Stimulated activated CD8-positive, alpha-beta memory T cell treated with anti-CD3 and anti-CD28 coated beads, Interleukin-2, amount 100 ng/mL, for 48 hours (primary cell): ENCODE results near the gene GCNA.

Experiments
- DNase-seq, 2 donors: peaks; one replicate each; pipeline ENCODE4 v3.0.0-alpha.2; 2020; ENCODE audit warnings: low read depth in 2 of 2

Gene GCNA

DNA sequence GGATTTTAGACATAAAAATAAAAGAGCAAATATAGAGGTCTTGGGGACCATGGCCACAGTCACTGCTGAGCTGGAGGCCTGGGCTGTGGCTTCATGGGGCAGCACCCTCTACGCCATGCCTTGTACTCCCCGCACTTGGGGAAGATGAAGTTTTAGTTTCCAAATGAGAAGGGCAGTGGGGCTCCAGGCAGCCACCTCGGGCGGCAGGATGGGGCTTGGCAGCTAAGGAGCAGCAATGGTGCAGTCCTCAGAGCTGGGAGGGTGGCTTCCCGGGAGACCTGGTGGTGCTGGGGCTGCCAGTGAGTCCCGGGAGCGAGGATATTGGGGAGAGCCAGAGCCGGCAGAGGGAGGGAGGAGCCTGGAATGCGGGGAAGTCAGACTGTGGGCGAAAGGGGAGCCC lies 37.7 kb downstream of the GCNA start:
- DNase-seq: no peak

DNA sequence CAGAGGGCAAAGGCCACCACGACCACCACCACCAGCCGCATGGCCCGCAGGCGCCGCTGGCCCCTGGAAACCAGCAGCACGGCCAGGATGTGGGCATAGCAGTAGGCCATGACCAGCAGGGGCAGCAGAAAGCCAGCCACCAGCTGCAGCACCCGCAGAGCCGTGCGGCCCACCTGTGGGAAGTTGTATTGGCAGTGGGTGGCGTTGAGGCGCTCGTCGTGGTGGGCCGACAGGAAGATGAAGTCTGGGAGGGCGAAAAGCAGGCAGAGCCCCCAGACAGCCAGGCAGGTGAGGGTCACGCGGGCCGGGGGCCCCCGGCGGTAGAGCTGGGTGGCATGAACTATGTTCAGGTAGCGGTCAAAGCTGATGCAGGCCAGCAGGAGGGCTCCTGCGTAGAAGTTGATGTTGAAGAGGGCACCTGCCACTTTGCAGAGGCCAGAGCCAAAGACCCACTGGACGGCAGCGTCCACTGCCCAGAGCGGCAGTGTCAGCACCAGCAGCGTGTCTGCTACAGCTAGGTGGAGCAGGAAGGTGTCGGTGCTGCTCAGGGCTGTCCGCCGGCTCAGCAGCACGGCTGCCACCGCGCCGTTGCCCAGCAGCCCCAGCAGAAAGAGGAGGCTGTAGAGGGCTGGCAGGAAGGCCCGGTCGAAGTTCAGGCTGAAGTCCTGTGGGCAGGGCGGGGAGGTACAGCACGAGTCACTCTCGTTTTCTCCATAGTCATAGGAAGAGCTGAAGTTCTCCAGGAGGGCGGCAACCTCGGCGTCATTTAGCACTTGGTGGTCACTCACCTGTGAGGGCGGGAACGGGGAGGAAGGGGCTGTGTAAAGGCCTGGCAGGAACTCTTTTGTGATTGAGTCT lies 38.7 kb downstream of the GCNA start:
- DNase-seq: no peak

DNA sequence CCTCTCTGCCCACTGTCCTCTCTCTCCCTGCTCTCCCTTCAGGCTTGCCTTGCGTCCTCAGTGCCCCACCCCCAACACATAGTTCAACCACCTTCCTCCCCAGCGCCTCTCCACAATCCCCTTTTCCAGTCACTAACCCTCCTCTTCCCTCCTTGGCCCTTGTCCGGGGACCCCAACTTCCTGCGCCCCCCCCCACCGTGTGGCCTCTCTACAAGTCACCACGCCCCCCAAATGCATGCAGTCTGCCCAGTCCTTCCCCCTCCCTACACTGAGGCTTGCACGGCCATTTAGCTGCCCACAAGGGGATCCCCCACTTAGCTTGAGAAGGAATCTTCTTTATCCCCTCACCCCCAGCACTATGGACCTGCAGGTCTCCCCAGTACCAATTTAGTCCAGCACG lies 39.5 kb downstream of the GCNA start:
- no peak for DNase-seq

DNA sequence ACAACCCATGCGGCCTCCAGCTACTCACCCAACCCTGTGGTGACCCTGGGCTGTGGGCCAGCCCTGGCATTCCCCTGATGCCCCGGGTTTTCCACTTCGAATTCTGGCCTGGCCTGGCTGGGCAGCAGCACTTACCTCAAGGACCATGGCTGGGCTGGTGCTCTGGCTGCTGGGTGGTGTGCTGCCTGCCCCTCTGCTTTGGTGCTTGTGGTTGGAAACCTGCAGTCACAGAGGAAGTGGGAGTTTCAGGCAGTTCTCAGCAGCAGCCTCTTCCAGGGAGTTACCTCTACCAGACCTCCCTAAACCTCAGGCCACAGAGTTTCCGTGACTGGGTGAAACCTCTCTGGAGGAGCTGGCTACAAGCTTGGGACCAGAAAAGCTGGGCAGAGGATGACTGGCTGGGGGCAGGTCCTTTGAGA lies 40.1 kb downstream of the GCNA start, which contains the start of gene CXCR3:
Gene CXCR3 (minus strand): TSS at position 209 of the 419 bp plus-strand sequence. CDS start 62 bp downstream, at position 147.
- DNase-seq: peak; percentile 61 to 72

DNA sequence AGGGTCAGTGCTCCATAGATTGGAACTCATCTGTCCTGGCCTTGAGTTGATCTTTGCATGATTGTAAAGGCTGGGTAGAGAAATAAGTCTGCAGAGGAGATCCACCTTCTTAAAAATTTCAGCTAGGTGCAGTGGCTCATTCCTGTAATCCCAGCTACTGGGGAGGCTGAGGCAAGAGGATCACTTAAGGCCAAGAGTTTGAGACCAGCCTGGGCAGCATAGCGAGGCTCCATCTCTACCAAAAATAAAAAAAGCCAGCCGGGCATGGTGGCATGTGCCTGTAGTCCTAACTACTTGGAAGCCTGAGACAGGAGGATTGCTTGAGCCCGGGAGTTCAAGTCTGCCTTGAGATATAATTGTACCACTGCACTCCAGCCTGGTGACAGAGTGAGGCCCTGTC lies 40.5 kb downstream of the GCNA start:
- DNase-seq: no peak

DNA sequence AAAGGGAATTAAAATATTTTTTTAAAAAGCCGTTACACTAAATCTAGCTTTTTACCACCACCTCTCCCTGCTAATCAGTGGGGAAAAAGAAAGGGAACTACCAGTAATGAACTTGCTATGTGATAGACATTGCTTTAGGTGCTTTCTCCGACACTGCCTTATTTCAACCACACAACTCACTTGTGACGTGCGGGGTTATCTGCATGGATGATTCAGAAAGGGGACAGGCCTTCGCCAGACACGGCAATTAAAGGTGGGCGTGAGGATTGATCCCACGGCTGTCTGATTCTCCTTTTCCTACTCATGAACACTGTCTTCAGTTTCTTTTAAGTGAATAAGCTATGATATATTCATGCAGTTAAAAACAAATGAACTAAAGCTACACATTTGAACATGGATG lies 41.0 kb downstream of the GCNA start:
- DNase-seq: no peak

DNA sequence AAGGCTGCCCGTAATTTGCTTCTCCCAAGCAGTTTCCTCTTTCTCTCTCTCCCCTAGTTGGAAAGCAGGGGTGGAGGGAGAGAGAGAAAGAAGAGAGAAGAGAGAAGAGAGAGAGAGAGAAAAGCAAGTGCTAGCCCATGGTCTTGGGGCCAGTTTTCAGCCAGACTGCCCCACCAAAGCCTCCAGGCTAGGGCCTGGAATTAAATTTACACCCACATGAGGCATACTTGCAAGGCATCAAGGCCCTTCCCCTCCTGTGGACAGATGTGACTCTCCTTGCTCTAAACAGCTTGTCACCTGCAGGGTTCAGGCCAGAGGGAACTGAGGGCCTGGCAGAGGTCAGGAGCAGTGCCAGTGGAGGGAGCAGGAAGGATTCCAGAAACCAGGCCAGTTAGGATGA lies 41.7 kb downstream of the GCNA start:
- no peak for DNase-seq

DNA sequence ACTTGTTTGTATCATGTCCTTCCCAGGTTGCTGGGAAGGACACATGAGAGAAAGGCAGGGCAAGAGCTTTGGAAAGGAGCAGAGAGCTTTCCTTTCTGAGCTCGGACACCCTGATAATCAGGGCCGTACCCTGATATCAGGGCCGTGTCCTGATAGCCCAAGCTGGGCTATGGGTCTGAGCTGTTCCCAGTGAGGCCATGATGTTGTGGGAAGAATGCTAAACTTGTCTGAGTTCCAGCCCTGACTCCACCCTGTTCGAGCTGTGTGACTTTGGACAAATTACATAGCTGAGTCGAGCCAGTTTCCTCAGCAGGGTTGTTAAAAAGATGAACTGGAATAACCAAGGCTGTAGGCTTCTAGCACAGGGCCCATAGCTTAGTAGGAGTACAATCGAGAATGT lies 43.4 kb downstream of the GCNA start:
- DNase-seq: no peak

DNA sequence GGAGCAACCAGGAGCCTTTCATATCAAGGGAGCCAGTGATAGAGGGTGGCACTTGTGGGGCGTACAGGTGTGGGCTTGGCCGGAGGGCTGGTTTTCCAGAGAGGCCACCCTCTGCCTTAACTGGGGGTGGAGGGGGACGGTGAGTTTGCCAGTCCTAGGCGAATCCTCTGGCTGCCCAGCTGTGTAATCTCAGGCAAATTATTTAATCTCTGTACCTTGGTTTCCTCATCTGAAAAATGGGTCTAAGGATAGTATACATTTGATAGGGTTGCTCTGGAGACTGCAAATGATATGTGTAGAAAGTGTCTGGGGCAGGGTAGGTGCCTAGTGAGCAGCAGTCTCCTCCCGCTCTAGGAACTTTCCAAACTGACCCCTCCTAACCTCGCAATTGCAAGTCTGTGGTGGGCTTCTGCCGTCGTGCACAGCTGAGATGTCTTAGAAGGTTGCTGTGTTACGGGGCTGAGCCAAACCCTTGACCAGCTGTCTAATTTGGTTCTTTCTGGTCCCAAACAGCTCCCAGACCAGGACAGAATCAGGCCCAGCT lies 43.9 kb downstream of the GCNA start:
- no peak for DNase-seq

DNA sequence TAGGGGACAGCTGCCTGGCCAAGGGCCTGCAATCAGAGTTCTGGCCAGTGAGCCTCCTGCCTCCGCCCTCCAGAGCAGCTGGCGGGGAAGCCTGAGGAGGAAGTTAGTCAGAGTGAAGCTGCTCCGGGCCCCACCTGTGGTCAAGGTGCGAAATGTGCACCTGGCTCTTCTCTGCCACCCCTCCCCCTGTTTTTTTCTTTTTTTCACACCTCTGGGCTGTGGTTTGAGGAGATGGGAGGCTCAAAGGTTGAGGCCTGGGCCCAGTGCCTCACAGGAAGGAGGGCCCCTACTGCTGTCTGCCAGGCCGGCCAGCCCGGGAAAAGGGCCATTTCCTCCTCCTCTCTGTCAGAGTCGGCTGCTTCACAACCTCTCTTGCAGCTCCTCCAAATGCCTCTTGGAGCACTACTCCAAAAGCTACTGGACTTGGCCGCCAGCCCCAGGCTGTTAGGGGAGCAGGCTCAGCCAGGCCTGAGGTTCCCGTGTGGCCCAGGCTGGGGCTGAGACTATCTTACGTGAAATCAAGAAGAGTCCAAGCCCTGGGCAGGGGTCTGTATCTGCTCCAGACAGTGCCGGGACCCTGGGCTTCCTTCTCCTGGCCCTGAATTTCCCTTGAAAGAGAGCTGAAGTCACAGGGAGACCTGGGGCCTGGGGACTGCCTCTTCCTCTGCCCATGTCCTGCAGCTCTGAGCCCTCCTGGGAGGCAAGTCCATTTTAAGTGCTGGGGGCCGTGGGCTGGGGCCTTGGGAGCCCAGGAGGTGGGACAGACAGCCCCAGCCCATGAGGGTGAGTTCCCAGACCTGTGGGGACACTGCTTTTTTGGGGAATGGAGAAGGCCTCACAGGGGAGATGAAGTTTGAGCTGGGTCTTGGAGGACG lies 44.6 kb downstream of the GCNA start:
- DNase-seq: no peak

DNA sequence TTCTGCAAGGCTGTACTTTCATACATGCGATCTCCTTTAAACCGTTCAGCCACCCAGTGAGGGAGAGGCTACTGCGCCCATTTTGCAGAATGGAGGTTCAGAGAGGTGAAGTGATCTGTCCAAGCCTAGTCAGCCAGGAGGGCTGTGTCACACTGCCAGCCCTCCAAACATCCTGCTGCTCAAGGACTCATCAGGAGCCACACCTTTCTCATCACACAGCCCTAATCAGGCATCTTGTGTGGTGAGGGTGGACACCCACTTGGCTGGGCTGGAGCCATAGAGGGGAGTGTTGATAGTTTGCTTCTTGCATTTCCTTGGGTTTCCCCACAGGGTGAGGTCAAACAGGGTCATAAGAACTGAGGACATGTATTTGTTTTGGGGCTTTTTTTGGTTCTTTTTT lies 45.5 kb downstream of the GCNA start:
- no peak for DNase-seq

DNA sequence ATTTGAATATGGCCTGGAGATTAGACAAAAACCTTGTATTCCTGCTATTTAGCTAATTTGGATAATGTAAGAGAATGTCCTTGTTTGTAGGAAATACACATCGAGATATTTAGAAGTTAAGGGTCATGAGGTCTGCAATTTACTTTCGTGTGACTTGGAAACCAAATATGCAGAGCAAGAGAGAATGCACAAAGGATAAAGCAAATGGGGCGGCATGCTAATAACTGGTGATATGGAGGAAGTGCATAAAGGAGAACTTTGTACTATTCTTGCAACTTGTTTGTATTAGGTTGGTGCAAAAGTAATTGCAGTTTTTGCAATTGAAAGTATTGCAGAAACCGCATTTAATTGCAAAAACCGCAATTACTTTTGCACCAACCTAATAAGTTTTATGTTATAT lies 47.2 kb downstream of the GCNA start:
- DNase-seq: no peak

DNA sequence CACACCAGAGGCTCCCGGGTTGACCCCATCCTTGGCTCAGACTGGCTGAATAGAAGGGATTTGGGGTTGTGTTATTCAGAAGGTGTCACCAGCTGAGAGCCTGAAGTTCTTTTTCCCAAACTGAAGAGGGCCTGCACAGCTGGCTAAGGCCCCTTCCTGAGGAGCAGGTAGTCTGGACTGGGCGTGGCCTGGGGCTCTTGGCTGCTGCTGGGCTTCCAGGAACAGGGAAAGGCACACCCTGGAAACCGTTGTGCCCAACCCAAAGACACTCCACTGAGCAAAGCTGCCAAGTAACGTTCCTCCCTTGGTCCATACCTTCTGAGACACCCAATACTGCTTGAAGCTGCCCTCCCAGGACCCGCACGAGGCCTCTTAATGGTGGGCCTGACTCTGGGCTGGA lies 48.3 kb downstream of the GCNA start:
- no peak for DNase-seq

DNA sequence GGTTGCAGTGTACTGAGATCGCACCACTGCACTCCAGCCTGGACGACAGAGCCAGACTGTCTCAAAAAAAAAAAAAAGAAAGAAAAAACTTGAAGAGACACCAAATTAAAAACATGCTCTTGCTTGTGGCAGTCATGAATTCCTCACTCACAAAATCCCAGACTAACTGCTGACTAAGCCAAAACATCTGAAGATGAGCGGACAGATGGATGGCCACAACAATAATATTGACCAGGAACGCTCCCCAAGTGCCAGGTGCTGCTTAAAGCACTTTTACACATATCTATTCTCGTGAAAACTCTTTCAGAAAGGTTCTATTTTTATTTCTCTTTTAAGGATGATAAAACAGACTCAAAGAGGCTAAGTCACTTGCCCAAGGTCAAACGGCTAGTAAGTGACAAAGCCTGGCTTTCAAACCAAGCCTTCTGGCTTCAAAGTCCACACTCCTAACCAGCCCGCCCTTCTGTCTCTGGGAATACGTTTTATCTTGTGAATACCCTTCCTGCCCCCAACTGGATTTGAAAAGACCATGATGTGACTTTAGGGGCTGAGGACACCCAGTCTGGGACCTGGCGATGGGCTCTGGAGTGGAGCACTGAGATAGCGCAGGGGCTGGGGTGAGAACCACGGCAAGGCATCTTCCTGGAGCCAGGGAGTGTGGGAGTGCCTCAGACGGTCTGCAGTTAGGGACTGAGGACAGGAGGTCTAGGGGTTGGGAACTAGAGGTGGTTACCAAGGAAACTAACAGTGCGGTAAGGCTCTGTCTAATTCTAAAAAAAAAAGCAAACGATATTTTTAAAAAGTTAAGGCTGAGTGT lies 49.6 kb downstream of the GCNA start:
- DNase-seq: no peak

DNA sequence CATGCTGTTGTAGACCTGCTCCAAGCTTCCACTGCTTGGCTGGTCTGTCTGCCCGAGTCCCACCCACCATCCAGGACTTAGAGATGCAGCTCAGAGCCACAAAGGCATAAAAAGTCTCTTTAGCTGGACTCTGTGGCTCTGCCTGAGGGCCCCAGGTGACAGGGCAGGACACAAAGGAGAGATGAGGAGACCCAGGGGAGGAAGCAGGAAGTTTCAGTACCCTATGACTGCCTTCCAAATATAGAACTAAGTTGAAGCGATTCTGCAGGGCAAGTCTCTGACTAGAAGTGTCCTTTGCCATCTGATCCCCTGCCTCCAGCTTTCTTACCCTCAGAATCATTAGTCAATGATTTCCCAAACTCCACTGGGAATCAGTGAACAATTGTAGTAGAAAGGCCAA lies 51.2 kb downstream of the GCNA start:
- no peak for DNase-seq

DNA sequence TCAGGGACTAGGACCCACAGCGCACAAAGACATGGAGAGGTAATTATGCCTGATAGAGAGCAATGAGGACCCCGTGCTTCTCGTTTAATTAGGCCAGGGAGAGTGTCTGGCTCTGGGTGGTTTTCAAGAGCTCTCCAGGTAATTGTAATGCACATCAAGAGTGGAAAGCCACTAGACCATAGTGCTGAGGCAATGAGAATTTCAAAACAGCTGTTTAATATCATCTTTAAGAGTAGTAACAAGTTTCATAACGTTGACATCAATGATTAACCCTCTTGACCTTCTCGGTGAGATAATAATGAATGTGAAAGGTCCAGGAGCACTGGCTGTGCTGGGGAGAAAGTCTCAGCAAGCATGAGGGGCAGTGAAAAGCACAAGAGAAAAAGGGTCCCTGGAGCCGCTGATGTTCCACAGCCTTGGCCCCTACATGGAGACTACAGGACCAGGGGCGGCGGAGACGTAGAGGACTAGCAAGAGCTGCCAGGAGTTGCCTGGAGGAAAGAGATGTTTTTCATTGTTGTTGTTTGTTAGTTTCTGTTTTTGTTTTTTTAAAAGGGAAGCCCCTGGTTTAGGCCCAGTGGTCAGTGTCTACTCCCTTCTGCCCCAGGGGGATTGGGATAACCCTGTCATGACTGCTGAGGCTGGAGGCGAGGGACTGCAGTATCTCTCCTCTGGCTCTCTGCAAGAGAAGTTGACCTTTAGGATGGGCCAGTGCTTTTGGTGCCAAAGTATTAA lies 54.9 kb downstream of the GCNA start:
- no peak for DNase-seq

DNA sequence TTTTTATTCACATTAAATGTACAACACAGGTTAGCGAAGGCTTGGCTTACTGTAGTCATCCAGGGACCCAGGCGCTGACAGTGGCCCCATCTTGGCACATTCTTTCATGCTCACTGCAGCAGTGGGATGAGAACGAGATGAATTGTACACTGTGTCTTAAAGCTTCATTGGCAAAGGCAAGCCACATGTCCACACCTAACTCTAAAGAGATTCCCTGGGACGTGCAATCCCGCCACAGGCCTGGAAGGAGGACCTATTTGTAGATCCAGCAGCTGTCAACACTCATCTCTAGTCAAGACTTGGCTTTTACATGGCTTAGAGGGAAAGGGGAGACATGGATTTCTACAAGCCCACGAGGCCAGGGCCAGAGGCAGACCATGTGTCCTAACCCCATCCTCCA lies 56.1 kb downstream of the GCNA start:
- no peak for DNase-seq

DNA sequence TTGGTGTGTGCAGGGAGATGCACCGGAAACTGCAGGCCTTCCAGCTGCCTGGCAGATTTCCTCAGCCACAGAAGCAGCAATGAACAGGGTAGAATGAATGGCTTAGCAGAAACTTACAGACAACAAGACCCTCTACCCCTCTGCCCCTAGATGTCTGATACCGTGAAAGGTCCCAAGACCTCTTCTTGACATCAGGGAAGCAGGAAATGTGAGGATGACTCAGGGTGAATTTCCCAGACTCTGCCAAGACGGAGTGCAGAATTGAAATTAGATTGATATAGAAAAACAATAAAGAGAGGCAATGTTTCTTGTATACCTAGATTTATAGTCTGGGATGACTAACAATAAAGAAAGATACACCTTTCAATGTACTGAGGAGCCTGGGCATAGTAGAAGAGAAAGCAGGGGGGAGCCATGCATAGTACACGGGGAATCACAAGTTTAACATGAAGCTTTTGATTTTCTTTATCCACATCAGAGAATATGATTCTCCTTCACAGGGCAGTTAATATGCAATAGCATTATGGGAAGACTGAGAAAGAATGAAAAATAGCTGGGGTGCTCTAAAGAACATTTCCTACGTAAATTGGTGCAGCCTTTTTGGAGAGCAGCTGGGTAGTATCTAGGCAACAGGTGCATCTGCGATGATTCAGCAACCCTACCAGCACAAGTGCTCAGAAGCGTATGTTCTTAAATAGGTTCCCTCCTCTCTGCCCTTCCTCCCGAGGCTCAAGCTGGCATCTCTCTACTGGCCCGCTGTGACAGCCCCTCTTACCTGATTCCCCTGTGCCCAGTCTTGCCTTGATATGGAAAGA lies 58.4 kb downstream of the GCNA start:
- DNase-seq: no peak

DNA sequence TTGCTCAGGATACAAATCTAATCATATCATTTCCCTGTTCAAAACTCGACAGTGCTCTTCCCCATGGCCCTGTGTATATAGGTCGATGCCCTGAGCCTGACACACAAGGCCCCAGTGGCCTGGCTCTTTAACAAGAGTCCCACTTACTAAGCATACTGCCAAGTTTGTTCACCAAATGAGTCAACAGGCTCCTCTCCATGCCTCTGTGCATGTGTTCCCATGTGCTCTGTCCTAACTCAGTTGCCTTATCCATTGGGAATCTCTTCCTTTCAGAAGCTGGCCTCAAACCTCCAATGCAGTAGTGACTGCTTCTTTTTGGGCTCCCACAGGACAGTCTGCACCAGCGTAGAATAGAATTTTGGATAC lies 59.0 kb downstream of the GCNA start:
- DNase-seq: no peak

DNA sequence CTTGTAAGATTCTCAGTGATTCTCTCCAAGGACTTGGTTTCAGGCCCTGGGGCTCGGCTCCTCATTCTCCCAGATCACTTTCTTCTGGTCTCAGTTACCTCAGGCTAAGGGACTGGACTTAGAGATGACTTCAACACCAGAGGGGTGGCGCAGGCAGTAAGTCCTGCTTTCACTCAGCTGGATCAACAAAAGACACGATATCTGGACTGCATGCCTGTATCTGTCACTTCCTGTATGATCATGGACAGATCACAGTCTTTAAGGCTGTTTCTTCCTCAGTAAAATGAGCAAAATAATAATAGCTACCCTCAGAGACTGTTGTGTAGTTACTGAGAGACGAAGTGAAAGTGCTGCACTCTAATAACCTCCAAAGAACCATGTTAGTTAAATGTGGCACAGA lies 59.6 kb downstream of the GCNA start:
- no peak for DNase-seq
